Calu3 (cell line): Measurements from ENCODE around the gene MYBPC1. TPM values are rescaled to one million over a fixed set of nuclear protein-coding genes. Genes with fewer than 3 reads are reported as not detected.

Source experiments
- BruUV-seq: library from RNA; stranded (reverse); fragments of 400-500 nt; replicated peaks from 2 replicates; lab custom pipeline; 2021; lab: Mats Ljungman, UMichigan
- CTCF ChIA-PET: fragments of 300-600 bp; sonication (Branson Sonifier 250); formaldehyde crosslinking; loops from one replicate; lab custom pipeline; 2022; ENCODE audit warnings: antibody characterized with exemption; lab: Charles Lee
- DNase-seq: peaks from one replicate; pipeline ENCODE4 v3.0.0; 2022
- H3K27ac Mint-ChIP-seq: one replicate; pipeline ENCODE4 v1.8.0; 2022; ENCODE audit warnings: mixed read lengths; ENCODE audit not compliant: unreplicated experiment
- H3K27me3 Mint-ChIP-seq: one replicate; pipeline ENCODE4 v1.8.0; 2022; ENCODE audit warnings: mixed read lengths; ENCODE audit not compliant: unreplicated experiment
- H3K36me3 Mint-ChIP-seq: one replicate; pipeline ENCODE4 v1.8.0; 2022; ENCODE audit warnings: mild to moderate bottlenecking, moderate library complexity, mixed read lengths; ENCODE audit not compliant: insufficient read depth, unreplicated experiment
- H3K4me1 Mint-ChIP-seq: one replicate; pipeline ENCODE4 v1.8.0; 2022; ENCODE audit warnings: mild to moderate bottlenecking, low read depth, mixed read lengths; ENCODE audit not compliant: unreplicated experiment
- H3K4me3 Mint-ChIP-seq: one replicate; pipeline ENCODE4 v1.8.0; 2022; ENCODE audit warnings: mild to moderate bottlenecking, low read depth, moderate library complexity, mixed read lengths; ENCODE audit not compliant: unreplicated experiment
- H3K9me3 Mint-ChIP-seq: one replicate; pipeline ENCODE4 v1.8.0; 2022; ENCODE audit warnings: low read depth, mixed read lengths; ENCODE audit not compliant: unreplicated experiment
- CTCF ChIP-seq: fragments of 200-600 bp; IDR thresholded peaks from one replicate; pipeline ENCODE4 v1.8.0; 2022; ENCODE audit warnings: antibody characterized with exemption; ENCODE audit not compliant: unreplicated experiment
- intact Hi-C: fragments of 100-400 bp; cut with micrococcal nuclease; formaldehyde crosslinking; loops from one replicate; pipeline ENCODE4 v1.10.0; 2022; ENCODE audit not compliant: unreplicated experiment
- total RNA-seq: library from RNA; stranded (reverse); gene quantifications from 2 replicates; pipeline ENCODE4 v1.2.3, GENCODE V29; 2022

The MYBPC1 gene
- total RNA-seq, 1 experiment from 2014 or later = not detected

GRCh38 chr12:101570047-101570446, 24.7 kb upstream of the MYBPC1 start:
- no peaks in the 10 kb centered on the region for H3K9me3 Mint-ChIP-seq
- H3K27me3 Mint-ChIP-seq = no peaks in the 10 kb centered on the region
- no peak overlapping the region for H3K27ac Mint-ChIP-seq
- peaks cover 17% of the 10 kb centered on the region for H3K4me1 Mint-ChIP-seq
- no peaks in the 10 kb centered on the region for H3K36me3 Mint-ChIP-seq
- CTCF ChIA-PET = interaction anchor here (0.6 to 1.0 kb wide), 2 partner anchors 31 to 189 kb away, joined by 3 to 7 read pairs; no protein-coding TSS in a partner anchor
- no peak overlapping the region for H3K4me3 Mint-ChIP-seq
- no TSS peak for BruUV-seq
- intact Hi-C loops = loop anchor here (1.0 to 10.0 kb wide), 4 partner anchors 47 to 265 kb away; partner anchors contain the start of gene GNPTAB
- peak; percentile 14 for DNase-seq
- peak; percentile 41 for TF ChIP-seq CTCF

- Mint-ChIP-seq H3K27me3 (no peaks in the 10 kb centered on the region), H3K9me3 (no peaks in the 10 kb centered on the region), H3K36me3 (no peaks in the 10 kb centered on the region), H3K4me1 (peaks cover 14% of the 10 kb centered on the region), H3K4me3 (no peak overlapping the region), H3K27ac (no peak overlapping the region)
- TF ChIP-seq CTCF = no peak
- CTCF ChIA-PET = interaction anchor here (0.7 to 1.0 kb wide), 2 partner anchors 52 to 189 kb away, joined by 3 to 4 read pairs; no protein-coding TSS in a partner anchor
- BruUV-seq = no TSS peak
- intact Hi-C loops = loop anchor here (5.0 to 10.0 kb wide), 2 partner anchors 46 to 264 kb away; partner anchors contain the start of gene GNPTAB
- no peak for DNase-seq
These were observed 23.7 kb upstream of the MYBPC1 start for GRCh38 chr12:101571105-101571504.

- H3K9me3 Mint-ChIP-seq = no peaks in the 10 kb centered on the region
- H3K27ac Mint-ChIP-seq = no peak overlapping the region
- no peak for TF ChIP-seq CTCF
- intact Hi-C loops = loop anchor here (5.0 to 10.0 kb wide), 2 partner anchors 44 to 261 kb away; partner anchors contain the start of gene GNPTAB
- DNase-seq = no peak
- CTCF ChIA-PET = no interaction called here
- peaks cover 10% of the 10 kb centered on the region for H3K4me1 Mint-ChIP-seq
- H3K36me3 Mint-ChIP-seq = no peaks in the 10 kb centered on the region
- H3K4me3 Mint-ChIP-seq = no peak overlapping the region
- no TSS peak for BruUV-seq
- no peaks in the 10 kb centered on the region for H3K27me3 Mint-ChIP-seq
These were observed 21.0 kb upstream of the MYBPC1 start for GRCh38 chr12:101573743-101574142.

GRCh38 chr12:101578417-101578816, 16.4 kb upstream of the MYBPC1 start:
- intact Hi-C loops = loop anchor here (10.0 kb wide), 1 partner anchor 256 kb away; the partner anchor contains the start of gene GNPTAB
- DNase-seq = no peak
- H3K4me3 Mint-ChIP-seq = no peak overlapping the region
- no TSS peak for BruUV-seq
- no peaks in the 10 kb centered on the region for H3K9me3 Mint-ChIP-seq
- no peaks in the 10 kb centered on the region for H3K27me3 Mint-ChIP-seq
- no peaks in the 10 kb centered on the region for H3K36me3 Mint-ChIP-seq
- CTCF ChIA-PET = no interaction called here
- no peaks in the 10 kb centered on the region for H3K4me1 Mint-ChIP-seq
- TF ChIP-seq CTCF = no peak
- H3K27ac Mint-ChIP-seq = no peak overlapping the region
